ENCODE measurements around the gene EID3. TPM values are rescaled to one million over a fixed set of nuclear protein-coding genes. Genes with fewer than 3 reads are reported as not detected.

EID3 gene
- polyA plus RNA-seq, 2 of the 4 experiments (the other 2 are of a cell fraction), result 6.8 to 12.2 TPM

DNA sequence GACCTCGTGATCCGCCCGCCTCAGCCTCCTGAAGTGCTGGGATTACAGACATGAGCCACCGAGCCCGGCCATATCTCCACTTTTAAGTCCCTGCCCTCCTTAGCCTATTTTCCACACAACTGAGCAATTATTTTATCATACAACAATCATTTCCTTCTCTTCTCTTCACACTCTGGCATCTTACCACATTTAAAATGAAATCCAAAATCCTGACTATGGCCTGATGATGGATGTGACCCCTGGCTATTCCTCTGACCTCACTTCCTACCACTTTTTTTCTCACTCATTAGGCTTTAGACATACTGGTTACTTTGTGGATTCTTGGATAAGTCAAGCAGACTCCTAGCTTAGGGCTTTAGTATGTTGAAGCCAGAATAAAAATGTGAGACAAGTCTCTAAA, 21.9 kb upstream of the EID3 start:
- WGBS (ENCODE audit: missing lambda C conversion rate), result 90% methylated on average over 5 of the region's 5 CpGs
- POLR2A ChIA-PET, result interaction anchor here (1.0 to 1.1 kb wide), 2 partner anchors 60 to 62 kb away, joined by 3 read pairs; no protein-coding TSS in a partner anchor
- H3K4me3 ChIP-seq, result no peak overlapping the region
- no peak for DNase-seq (ENCODE audit: low read depth in 1 of 2, low spot score in 1 of 2)
- no peak for ATAC-seq
- peak overlapping the region; percentile 82 to 98 for H3K27ac ChIP-seq
- H3K9me3 ChIP-seq, result no peaks in the 10 kb centered on the region
- TF ChIP-seq HDAC2 (IDR thresholded peaks at IDR 0.05) (no peak), FOSL2 (IDR thresholded peaks at IDR 0.05) (no peak), FOSL2 (CRISPR knock-in tag; IDR thresholded peaks at IDR 0.05) (no peak), TP53 (CRISPR knock-in tag; IDR thresholded peaks at IDR 0.05) (no peak), RAD21 (conservative IDR thresholded peaks at IDR 0.05 in 1 of 2, IDR thresholded peaks at IDR 0.05 in 1 of 2) (no peak), NPAS2 (CRISPR knock-in tag; IDR thresholded peaks at IDR 0.05; ENCODE audit: borderline replicate concordance) (no peak), HOXB5 (CRISPR knock-in tag; IDR thresholded peaks at IDR 0.05) (no peak), SREBF2 (IDR thresholded peaks at IDR 0.05) (no peak), CEBPB (IDR thresholded peaks at IDR 0.05) (no peak), FOSB (CRISPR knock-in tag; IDR thresholded peaks at IDR 0.05) (no peak), PHF8 (IDR thresholded peaks at IDR 0.05; ENCODE audit: borderline replicate concordance, low read depth) (no peak), CHD4 (IDR thresholded peaks at IDR 0.05; ENCODE audit: borderline replicate concordance) (no peak), RCOR1 (IDR thresholded peaks at IDR 0.05; ENCODE audit: low read depth, low read length) (no peak), SMC3 (IDR thresholded peaks at IDR 0.05) (no peak), ESRRA (IDR thresholded peaks at IDR 0.05; ENCODE audit: borderline replicate concordance, low read length) (no peak)
- TF ChIP-seq, protein P1, sequence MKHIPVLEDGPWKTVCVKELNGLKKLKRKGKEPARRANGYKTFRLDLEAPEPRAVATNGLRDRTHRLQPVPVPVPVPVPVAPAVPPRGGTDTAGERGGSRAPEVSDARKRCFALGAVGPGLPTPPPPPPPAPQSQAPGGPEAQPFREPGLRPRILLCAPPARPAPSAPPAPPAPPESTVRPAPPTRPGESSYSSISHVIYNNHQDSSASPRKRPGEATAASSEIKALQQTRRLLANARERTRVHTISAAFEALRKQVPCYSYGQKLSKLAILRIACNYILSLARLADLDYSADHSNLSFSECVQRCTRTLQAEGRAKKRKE (CRISPR knock-in tag; IDR thresholded peaks at IDR 0.05; ENCODE audit: low read depth), result no peak
- TF ChIP-seq, protein P2, sequence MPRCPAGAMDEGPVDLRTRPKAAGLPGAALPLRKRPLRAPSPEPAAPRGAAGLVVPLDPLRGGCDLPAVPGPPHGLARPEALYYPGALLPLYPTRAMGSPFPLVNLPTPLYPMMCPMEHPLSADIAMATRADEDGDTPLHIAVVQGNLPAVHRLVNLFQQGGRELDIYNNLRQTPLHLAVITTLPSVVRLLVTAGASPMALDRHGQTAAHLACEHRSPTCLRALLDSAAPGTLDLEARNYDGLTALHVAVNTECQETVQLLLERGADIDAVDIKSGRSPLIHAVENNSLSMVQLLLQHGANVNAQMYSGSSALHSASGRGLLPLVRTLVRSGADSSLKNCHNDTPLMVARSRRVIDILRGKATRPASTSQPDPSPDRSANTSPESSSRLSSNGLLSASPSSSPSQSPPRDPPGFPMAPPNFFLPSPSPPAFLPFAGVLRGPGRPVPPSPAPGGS (IDR thresholded peaks at IDR 0.05), result no peak
- TF ChIP-seq, protein P3, sequence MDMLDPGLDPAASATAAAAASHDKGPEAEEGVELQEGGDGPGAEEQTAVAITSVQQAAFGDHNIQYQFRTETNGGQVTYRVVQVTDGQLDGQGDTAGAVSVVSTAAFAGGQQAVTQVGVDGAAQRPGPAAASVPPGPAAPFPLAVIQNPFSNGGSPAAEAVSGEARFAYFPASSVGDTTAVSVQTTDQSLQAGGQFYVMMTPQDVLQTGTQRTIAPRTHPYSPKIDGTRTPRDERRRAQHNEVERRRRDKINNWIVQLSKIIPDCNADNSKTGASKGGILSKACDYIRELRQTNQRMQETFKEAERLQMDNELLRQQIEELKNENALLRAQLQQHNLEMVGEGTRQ (IDR thresholded peaks at IDR 0.05), result no peak
- TF ChIP-seq, protein P4, sequence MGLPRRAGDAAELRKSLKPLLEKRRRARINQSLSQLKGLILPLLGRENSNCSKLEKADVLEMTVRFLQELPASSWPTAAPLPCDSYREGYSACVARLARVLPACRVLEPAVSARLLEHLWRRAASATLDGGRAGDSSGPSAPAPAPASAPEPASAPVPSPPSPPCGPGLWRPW (IDR thresholded peaks at IDR 0.05), result no peak
- H3K4me1 ChIP-seq, result peaks cover 85% of the 10 kb centered on the region
- peak overlapping the region; percentile 69; the same call in 2 of the 3 replicates for H3K4me2 ChIP-seq
- CTCF ChIA-PET, result interaction anchor here (0.7 to 2.4 kb wide), 5 partner anchors 13 to 66 kb away, joined by 3 to 8 read pairs (median 8); partner anchors contain the start of gene TXNRD1
- no peak for FAIRE-seq

DNA sequence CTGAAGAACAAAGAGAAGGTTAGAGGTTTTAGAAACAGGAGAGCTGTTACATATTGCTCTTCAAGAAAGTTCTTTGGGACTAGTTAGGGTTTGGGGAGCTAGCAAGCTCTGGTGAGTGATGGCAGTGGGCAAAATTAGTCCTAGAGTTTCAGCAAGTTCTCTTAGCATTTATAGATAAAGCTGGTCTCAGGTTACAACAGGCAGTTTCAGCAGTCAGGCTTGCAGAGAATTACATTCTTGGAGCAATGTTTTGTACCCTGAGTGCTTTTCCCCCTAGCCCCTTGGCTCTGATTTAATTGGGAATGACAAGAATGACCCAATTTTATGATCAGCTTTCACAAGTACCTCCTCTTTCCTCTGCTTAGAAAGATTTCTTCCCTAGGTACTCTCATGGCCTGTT, 21.4 kb upstream of the EID3 start:
- Histone ChIP-seq H3K4me3 (no peak overlapping the region), H3K4me1 (peaks cover 80% of the 10 kb centered on the region), H3K9me3 (no peaks in the 10 kb centered on the region), H3K4me2 (peak overlapping the region; percentile 69; the same call in 2 of the 3 replicates), H3K27ac (peak overlapping the region; percentile 82 to 98)
- POLR2A ChIA-PET, result interaction anchor here (1.0 kb wide), 1 partner anchor 63 kb away, joined by 3 read pairs; no protein-coding TSS in a partner anchor
- FAIRE-seq, result no peak
- ATAC-seq, result no peak
- CTCF ChIA-PET, result interaction anchor here (0.7 to 2.4 kb wide), 5 partner anchors 13 to 66 kb away, joined by 3 to 8 read pairs (median 6); partner anchors contain the start of gene TXNRD1
- DNase-seq (ENCODE audit: low read depth in 1 of 2, low spot score in 1 of 2), result no peak
- TF ChIP-seq, protein P5, sequence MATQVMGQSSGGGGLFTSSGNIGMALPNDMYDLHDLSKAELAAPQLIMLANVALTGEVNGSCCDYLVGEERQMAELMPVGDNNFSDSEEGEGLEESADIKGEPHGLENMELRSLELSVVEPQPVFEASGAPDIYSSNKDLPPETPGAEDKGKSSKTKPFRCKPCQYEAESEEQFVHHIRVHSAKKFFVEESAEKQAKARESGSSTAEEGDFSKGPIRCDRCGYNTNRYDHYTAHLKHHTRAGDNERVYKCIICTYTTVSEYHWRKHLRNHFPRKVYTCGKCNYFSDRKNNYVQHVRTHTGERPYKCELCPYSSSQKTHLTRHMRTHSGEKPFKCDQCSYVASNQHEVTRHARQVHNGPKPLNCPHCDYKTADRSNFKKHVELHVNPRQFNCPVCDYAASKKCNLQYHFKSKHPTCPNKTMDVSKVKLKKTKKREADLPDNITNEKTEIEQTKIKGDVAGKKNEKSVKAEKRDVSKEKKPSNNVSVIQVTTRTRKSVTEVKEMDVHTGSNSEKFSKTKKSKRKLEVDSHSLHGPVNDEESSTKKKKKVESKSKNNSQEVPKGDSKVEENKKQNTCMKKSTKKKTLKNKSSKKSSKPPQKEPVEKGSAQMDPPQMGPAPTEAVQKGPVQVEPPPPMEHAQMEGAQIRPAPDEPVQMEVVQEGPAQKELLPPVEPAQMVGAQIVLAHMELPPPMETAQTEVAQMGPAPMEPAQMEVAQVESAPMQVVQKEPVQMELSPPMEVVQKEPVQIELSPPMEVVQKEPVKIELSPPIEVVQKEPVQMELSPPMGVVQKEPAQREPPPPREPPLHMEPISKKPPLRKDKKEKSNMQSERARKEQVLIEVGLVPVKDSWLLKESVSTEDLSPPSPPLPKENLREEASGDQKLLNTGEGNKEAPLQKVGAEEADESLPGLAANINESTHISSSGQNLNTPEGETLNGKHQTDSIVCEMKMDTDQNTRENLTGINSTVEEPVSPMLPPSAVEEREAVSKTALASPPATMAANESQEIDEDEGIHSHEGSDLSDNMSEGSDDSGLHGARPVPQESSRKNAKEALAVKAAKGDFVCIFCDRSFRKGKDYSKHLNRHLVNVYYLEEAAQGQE (IDR thresholded peaks at IDR 0.05), result no peak
- TF ChIP-seq HEYL (CRISPR knock-in tag; IDR thresholded peaks at IDR 0.05) (no peak), HOXB5 (CRISPR knock-in tag; IDR thresholded peaks at IDR 0.05) (no peak), RAD21 (conservative IDR thresholded peaks at IDR 0.05 in 1 of 2, IDR thresholded peaks at IDR 0.05 in 1 of 2) (no peak), EHMT2 (IDR thresholded peaks at IDR 0.05; ENCODE audit: low read depth) (no peak), MYC (IDR thresholded peaks at IDR 0.05; ENCODE audit: borderline replicate concordance, low read length) (no peak), ZFP36 (IDR thresholded peaks at IDR 0.05; ENCODE audit: borderline replicate concordance, partially characterized antibody) (no peak), POLR2A (IDR thresholded peaks at IDR 0.05; ENCODE audit: low read length) (no peak)
- TF ChIP-seq, protein P6, sequence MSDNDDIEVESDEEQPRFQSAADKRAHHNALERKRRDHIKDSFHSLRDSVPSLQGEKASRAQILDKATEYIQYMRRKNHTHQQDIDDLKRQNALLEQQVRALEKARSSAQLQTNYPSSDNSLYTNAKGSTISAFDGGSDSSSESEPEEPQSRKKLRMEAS (IDR thresholded peaks at IDR 0.05), result no peak
- TF ChIP-seq, protein P7, sequence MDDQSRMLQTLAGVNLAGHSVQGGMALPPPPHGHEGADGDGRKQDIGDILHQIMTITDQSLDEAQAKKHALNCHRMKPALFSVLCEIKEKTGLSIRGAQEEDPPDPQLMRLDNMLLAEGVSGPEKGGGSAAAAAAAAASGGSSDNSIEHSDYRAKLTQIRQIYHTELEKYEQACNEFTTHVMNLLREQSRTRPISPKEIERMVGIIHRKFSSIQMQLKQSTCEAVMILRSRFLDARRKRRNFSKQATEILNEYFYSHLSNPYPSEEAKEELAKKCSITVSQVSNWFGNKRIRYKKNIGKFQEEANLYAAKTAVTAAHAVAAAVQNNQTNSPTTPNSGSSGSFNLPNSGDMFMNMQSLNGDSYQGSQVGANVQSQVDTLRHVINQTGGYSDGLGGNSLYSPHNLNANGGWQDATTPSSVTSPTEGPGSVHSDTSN (IDR thresholded peaks at IDR 0.05), result no peak
- TF ChIP-seq, protein P8, sequence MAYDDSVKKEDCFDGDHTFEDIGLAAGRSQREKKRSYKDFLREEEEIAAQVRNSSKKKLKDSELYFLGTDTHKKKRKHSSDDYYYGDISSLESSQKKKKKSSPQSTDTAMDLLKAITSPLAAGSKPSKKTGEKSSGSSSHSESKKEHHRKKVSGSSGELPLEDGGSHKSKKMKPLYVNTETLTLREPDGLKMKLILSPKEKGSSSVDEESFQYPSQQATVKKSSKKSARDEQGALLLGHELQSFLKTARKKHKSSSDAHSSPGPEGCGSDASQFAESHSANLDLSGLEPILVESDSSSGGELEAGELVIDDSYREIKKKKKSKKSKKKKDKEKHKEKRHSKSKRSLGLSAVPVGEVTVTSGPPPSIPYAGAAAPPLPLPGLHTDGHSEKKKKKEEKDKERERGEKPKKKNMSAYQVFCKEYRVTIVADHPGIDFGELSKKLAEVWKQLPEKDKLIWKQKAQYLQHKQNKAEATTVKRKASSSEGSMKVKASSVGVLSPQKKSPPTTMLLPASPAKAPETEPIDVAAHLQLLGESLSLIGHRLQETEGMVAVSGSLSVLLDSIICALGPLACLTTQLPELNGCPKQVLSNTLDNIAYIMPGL (CRISPR knock-in tag; IDR thresholded peaks at IDR 0.05; ENCODE audit: borderline replicate concordance), result no peak
